Measurements from ENCODE around the gene TMEM198.

Gene TMEM198

GRCh38 chr2:219525533-219526232 lies 18.1 kb upstream of the TMEM198 start:
- peaks cover 43% of the 10 kb centered on the region for H3K27me3 ChIP-seq (replicated peaks; ENCODE audit: control insufficient read depth, insufficient read depth, low read length, poor library complexity, severe bottlenecking)
- peaks cover 12% of the 10 kb centered on the region for H3K4me1 ChIP-seq (ENCODE audit: control insufficient read depth, insufficient read depth, low read length, poor library complexity, severe bottlenecking)

GRCh38 chr2:219526320-219527075 lies 17.3 kb upstream of the TMEM198 start:
- Histone ChIP-seq H3K27ac (ENCODE audit: insufficient read depth, low read length, poor library complexity, severe bottlenecking) (no peak overlapping the region), H3K4me1 (ENCODE audit: control insufficient read depth, insufficient read depth, low read length, poor library complexity, severe bottlenecking) (peaks cover 12% of the 10 kb centered on the region), H3K27me3 (replicated peaks; ENCODE audit: control insufficient read depth, insufficient read depth, low read length, poor library complexity, severe bottlenecking) (peaks cover 37% of the 10 kb centered on the region), H3K4me3 (ENCODE audit: insufficient read depth, low read depth, low read length, poor library complexity, severe bottlenecking) (no peak overlapping the region), H3K36me3 (ENCODE audit: control insufficient read depth, insufficient read depth, low read length) (no peaks in the 10 kb centered on the region), H3K9me3 (ENCODE audit: control insufficient read depth, low read length) (no peaks in the 10 kb centered on the region)
- no peak for DNase-seq

More at GRCh38 chr2:219525533-219526232, 18.1 kb upstream of the TMEM198 start:
- H3K27ac ChIP-seq (ENCODE audit: insufficient read depth, low read length, poor library complexity, severe bottlenecking), result no peak overlapping the region
- no peaks in the 10 kb centered on the region for H3K36me3 ChIP-seq (ENCODE audit: control insufficient read depth, insufficient read depth, low read length)
- H3K4me3 ChIP-seq (ENCODE audit: insufficient read depth, low read depth, low read length, poor library complexity, severe bottlenecking), result no peak overlapping the region
- no peak for DNase-seq
- no peaks in the 10 kb centered on the region for H3K9me3 ChIP-seq (ENCODE audit: control insufficient read depth, low read length)

- no peak overlapping the region for H3K4me3 ChIP-seq (ENCODE audit: insufficient read depth, low read depth, low read length, poor library complexity, severe bottlenecking)
- DNase-seq, result no peak
- H3K27ac ChIP-seq (ENCODE audit: insufficient read depth, low read length, poor library complexity, severe bottlenecking), result no peak overlapping the region
- H3K27me3 ChIP-seq (replicated peaks; ENCODE audit: control insufficient read depth, insufficient read depth, low read length, poor library complexity, severe bottlenecking), result peaks cover 31% of the 10 kb centered on the region
- no peaks in the 10 kb centered on the region for H3K9me3 ChIP-seq (ENCODE audit: control insufficient read depth, low read length)
- no peaks in the 10 kb centered on the region for H3K36me3 ChIP-seq (ENCODE audit: control insufficient read depth, insufficient read depth, low read length)
- H3K4me1 ChIP-seq (ENCODE audit: control insufficient read depth, insufficient read depth, low read length, poor library complexity, severe bottlenecking), result peaks cover 10% of the 10 kb centered on the region
Observed at GRCh38 chr2:219527076-219527394, 16.8 kb upstream of the TMEM198 start.

DNA sequence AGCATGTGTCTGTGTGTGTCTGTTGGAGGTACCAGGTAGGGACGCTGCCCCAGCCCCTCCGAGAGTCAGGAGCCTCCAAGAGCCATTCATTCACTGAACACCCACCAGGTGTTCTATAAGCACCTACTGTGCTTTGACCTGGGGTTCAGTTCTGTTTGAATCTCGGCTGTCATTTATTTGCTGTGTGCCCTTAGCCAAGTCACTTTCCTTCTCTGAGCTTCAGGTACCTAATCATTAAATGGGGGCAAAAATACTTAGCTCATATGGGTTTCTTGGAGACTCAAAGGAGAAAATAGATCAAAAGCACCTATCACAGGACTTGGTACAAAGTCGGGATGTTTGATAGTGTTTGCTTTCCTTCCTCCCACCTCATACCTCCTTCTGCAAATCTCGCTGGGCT lies 16.4 kb upstream of the TMEM198 start:
- DNase-seq, result no peak
- Histone ChIP-seq H3K36me3 (ENCODE audit: control insufficient read depth, insufficient read depth, low read length) (no peaks in the 10 kb centered on the region), H3K27me3 (replicated peaks; ENCODE audit: control insufficient read depth, insufficient read depth, low read length, poor library complexity, severe bottlenecking) (peaks cover 29% of the 10 kb centered on the region), H3K27ac (ENCODE audit: insufficient read depth, low read length, poor library complexity, severe bottlenecking) (no peak overlapping the region), H3K4me3 (ENCODE audit: insufficient read depth, low read depth, low read length, poor library complexity, severe bottlenecking) (no peak overlapping the region), H3K4me1 (ENCODE audit: control insufficient read depth, insufficient read depth, low read length, poor library complexity, severe bottlenecking) (peaks cover 8% of the 10 kb centered on the region), H3K9me3 (ENCODE audit: control insufficient read depth, low read length) (no peaks in the 10 kb centered on the region)

DNA sequence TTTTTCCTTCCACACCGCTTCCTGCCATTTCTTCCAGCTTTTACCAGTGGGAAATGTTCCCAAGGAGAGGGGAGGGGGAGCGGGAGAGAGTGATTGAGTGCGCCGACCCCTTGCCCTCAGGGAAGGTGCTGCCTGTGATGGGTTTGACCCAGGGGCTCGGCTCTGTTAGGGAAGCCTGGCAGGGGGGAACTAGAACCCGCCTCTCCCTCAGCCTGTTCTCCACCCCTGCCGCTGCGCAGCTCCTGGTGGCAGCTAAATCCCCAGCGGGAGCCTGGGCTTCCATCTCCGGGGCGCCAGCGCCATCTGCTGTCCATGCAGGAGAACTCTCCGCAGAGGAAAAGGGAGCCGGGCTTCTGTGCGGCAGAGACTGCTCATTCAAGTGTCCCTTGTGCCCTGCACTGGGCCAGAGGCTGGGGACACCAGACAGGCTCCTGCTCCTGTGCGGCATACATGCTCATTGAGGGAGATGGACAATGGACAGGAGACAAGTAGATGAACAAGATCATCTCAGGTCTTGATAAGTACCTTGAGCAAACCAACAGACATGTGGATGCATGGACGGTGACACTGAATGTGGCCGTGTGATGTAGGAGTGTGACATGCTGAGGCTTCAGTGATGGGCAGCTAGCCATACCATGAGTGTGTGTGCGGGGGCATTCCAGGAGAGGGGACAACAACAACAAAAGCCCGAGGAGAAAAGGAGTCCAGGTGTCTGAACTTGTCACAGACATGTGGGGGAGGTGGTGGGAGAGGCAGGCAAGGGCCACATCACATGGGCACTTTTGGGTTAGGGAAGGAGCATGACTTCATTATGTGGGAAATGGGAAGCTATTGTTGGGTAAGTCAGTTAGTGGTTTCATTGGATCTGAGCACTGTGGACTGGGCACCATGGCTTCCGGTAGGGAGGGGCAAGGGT lies 13.5 kb upstream of the TMEM198 start:
- no peak overlapping the region for H3K4me3 ChIP-seq (ENCODE audit: insufficient read depth, low read depth, low read length, poor library complexity, severe bottlenecking)

DNA sequence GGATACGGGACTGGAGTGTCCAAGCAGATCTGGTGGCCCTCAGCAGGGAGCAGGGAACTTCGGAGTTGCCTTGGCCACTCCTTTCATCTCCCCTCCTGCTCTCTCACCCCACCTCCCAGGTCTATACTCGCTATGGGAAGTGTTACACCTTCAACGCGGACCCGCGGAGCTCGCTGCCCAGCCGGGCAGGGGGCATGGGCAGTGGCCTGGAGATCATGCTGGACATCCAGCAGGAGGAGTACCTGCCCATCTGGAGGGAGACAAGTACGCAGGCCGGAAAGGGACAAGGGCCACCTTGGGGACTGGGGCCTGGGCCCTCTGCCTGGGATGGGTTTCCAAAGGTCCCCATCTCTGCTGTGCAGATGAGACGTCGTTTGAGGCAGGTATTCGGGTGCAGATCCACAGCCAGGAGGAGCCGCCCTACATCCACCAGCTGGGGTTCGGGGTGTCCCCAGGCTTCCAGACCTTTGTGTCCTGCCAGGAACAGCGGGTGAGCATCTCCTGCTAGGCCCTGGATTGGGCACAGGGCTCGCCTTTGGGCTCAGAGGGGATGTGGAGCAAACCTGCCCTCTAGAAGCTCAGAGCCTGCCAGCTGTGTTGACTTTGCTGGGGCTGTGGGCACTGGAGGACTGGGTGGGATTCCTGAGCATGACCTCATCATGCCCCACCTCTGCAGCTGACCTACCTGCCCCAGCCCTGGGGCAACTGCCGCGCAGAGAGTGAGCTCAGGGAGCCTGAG lies 12.0 kb upstream of the TMEM198 start:
- no peak for DNase-seq
- Histone ChIP-seq H3K27me3 (replicated peaks; ENCODE audit: control insufficient read depth, insufficient read depth, low read length, poor library complexity, severe bottlenecking) (peaks cover 8% of the 10 kb centered on the region), H3K9me3 (ENCODE audit: control insufficient read depth, low read length) (no peaks in the 10 kb centered on the region), H3K4me1 (ENCODE audit: control insufficient read depth, insufficient read depth, low read length, poor library complexity, severe bottlenecking) (no peaks in the 10 kb centered on the region), H3K36me3 (ENCODE audit: control insufficient read depth, insufficient read depth, low read length) (no peaks in the 10 kb centered on the region), H3K27ac (ENCODE audit: insufficient read depth, low read length, poor library complexity, severe bottlenecking) (no peak overlapping the region), H3K4me3 (ENCODE audit: insufficient read depth, low read depth, low read length, poor library complexity, severe bottlenecking) (no peak overlapping the region)

More for the DNA sequence above, 13.5 kb upstream of the TMEM198 start:
- Histone ChIP-seq H3K4me1 (ENCODE audit: control insufficient read depth, insufficient read depth, low read length, poor library complexity, severe bottlenecking) (no peaks in the 10 kb centered on the region), H3K9me3 (ENCODE audit: control insufficient read depth, low read length) (no peaks in the 10 kb centered on the region), H3K27me3 (replicated peaks; ENCODE audit: control insufficient read depth, insufficient read depth, low read length, poor library complexity, severe bottlenecking) (peaks cover 8% of the 10 kb centered on the region), H3K36me3 (ENCODE audit: control insufficient read depth, insufficient read depth, low read length) (no peaks in the 10 kb centered on the region), H3K27ac (ENCODE audit: insufficient read depth, low read length, poor library complexity, severe bottlenecking) (no peak overlapping the region)
- DNase-seq, result peak; percentile 64 to 76 (median 69)

DNA sequence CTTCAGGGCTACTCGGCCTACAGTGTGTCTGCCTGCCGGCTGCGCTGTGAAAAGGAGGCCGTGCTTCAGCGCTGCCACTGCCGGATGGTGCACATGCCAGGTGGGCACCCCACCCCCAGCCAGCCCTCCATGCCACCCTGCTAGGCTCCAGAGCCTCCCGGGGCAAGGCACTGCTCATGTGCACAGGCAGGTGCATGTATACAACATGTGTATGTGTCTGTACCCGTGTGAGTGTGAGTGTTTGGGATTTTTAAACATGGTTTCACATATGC lies 11.5 kb upstream of the TMEM198 start:
- Histone ChIP-seq H3K4me3 (ENCODE audit: insufficient read depth, low read depth, low read length, poor library complexity, severe bottlenecking) (no peak overlapping the region), H3K4me1 (ENCODE audit: control insufficient read depth, insufficient read depth, low read length, poor library complexity, severe bottlenecking) (no peaks in the 10 kb centered on the region), H3K27ac (ENCODE audit: insufficient read depth, low read length, poor library complexity, severe bottlenecking) (no peak overlapping the region), H3K9me3 (ENCODE audit: control insufficient read depth, low read length) (no peaks in the 10 kb centered on the region), H3K27me3 (replicated peaks; ENCODE audit: control insufficient read depth, insufficient read depth, low read length, poor library complexity, severe bottlenecking) (peaks cover 8% of the 10 kb centered on the region), H3K36me3 (ENCODE audit: control insufficient read depth, insufficient read depth, low read length) (no peaks in the 10 kb centered on the region)
- no peak for DNase-seq

- no peaks in the 10 kb centered on the region for H3K9me3 ChIP-seq (ENCODE audit: control insufficient read depth, low read length)
- H3K27me3 ChIP-seq (replicated peaks; ENCODE audit: control insufficient read depth, insufficient read depth, low read length, poor library complexity, severe bottlenecking), result peaks cover 8% of the 10 kb centered on the region
- H3K27ac ChIP-seq (ENCODE audit: insufficient read depth, low read length, poor library complexity, severe bottlenecking), result no peak overlapping the region
- no peak overlapping the region for H3K4me3 ChIP-seq (ENCODE audit: insufficient read depth, low read depth, low read length, poor library complexity, severe bottlenecking)
- DNase-seq, result no peak
- no peaks in the 10 kb centered on the region for H3K36me3 ChIP-seq (ENCODE audit: control insufficient read depth, insufficient read depth, low read length)
- H3K4me1 ChIP-seq (ENCODE audit: control insufficient read depth, insufficient read depth, low read length, poor library complexity, severe bottlenecking), result no peaks in the 10 kb centered on the region
Observed at GRCh38 chr2:219533930-219534661, 9.7 kb upstream of the TMEM198 start.

GRCh38 chr2:219536425-219536824 lies 7.4 kb upstream of the TMEM198 start:
- no peaks in the 10 kb centered on the region for H3K9me3 ChIP-seq (ENCODE audit: control insufficient read depth, low read length)
- DNase-seq, result no peak
- peaks cover 2% of the 10 kb centered on the region for H3K4me1 ChIP-seq (ENCODE audit: control insufficient read depth, insufficient read depth, low read length, poor library complexity, severe bottlenecking)
- H3K27me3 ChIP-seq (replicated peaks; ENCODE audit: control insufficient read depth, insufficient read depth, low read length, poor library complexity, severe bottlenecking), result no peaks in the 10 kb centered on the region
- H3K36me3 ChIP-seq (ENCODE audit: control insufficient read depth, insufficient read depth, low read length), result no peaks in the 10 kb centered on the region
- no peak overlapping the region for H3K27ac ChIP-seq (ENCODE audit: insufficient read depth, low read length, poor library complexity, severe bottlenecking)
- no peak overlapping the region for H3K4me3 ChIP-seq (ENCODE audit: insufficient read depth, low read depth, low read length, poor library complexity, severe bottlenecking)

Measured in effector memory CD4-positive, alpha-beta T cell (primary cell).